Calu3 (cell line): ENCODE data around the gene SLC25A21. TPM values are rescaled to one million over a fixed set of nuclear protein-coding genes. Genes with fewer than 3 reads are reported as not detected.

ENCODE experiments used
- BruUV-seq: library from RNA; stranded (reverse); fragments of 400-500 nt; replicated peaks from 2 replicates; lab custom pipeline; 2021; lab: Mats Ljungman, UMichigan
- CTCF ChIA-PET: fragments of 300-600 bp; sonication (Branson Sonifier 250); formaldehyde crosslinking; loops from one replicate; lab custom pipeline; 2022; ENCODE audit warnings: antibody characterized with exemption; lab: Charles Lee
- DNase-seq: peaks from one replicate; pipeline ENCODE4 v3.0.0; 2022
- H3K27ac Mint-ChIP-seq: one replicate; pipeline ENCODE4 v1.8.0; 2022; ENCODE audit warnings: mixed read lengths; ENCODE audit not compliant: unreplicated experiment
- H3K27me3 Mint-ChIP-seq: one replicate; pipeline ENCODE4 v1.8.0; 2022; ENCODE audit warnings: mixed read lengths; ENCODE audit not compliant: unreplicated experiment
- H3K36me3 Mint-ChIP-seq: one replicate; pipeline ENCODE4 v1.8.0; 2022; ENCODE audit warnings: mild to moderate bottlenecking, moderate library complexity, mixed read lengths; ENCODE audit not compliant: insufficient read depth, unreplicated experiment
- H3K4me1 Mint-ChIP-seq: one replicate; pipeline ENCODE4 v1.8.0; 2022; ENCODE audit warnings: mild to moderate bottlenecking, low read depth, mixed read lengths; ENCODE audit not compliant: unreplicated experiment
- H3K4me3 Mint-ChIP-seq: one replicate; pipeline ENCODE4 v1.8.0; 2022; ENCODE audit warnings: mild to moderate bottlenecking, low read depth, moderate library complexity, mixed read lengths; ENCODE audit not compliant: unreplicated experiment
- H3K9me3 Mint-ChIP-seq: one replicate; pipeline ENCODE4 v1.8.0; 2022; ENCODE audit warnings: low read depth, mixed read lengths; ENCODE audit not compliant: unreplicated experiment
- CTCF ChIP-seq: fragments of 200-600 bp; IDR thresholded peaks from one replicate; pipeline ENCODE4 v1.8.0; 2022; ENCODE audit warnings: antibody characterized with exemption; ENCODE audit not compliant: unreplicated experiment
- intact Hi-C: fragments of 100-400 bp; cut with micrococcal nuclease; formaldehyde crosslinking; loops from one replicate; pipeline ENCODE4 v1.10.0; 2022; ENCODE audit not compliant: unreplicated experiment
- total RNA-seq: library from RNA; stranded (reverse); gene quantifications from 2 replicates; pipeline ENCODE4 v1.2.3, GENCODE V29; 2022

SLC25A21 gene
- total RNA-seq, 1 experiment from 2014 or later: 1.4 TPM

- peaks cover 8% of the 10 kb centered on the region for H3K36me3 Mint-ChIP-seq
- no peak for DNase-seq
- H3K4me3 Mint-ChIP-seq: peak overlapping the region; percentile 66
- no peak for TF ChIP-seq CTCF
- no TSS peak for BruUV-seq
- H3K9me3 Mint-ChIP-seq: no peaks in the 10 kb centered on the region
- intact Hi-C loops: loop anchor here (5.0 kb wide), 1 partner anchor 115 kb away; no protein-coding TSS in a partner anchor
- H3K4me1 Mint-ChIP-seq: peaks cover 20% of the 10 kb centered on the region
- CTCF ChIA-PET: interaction anchor here (0.6 to 1.9 kb wide), 8 partner anchors 9 to 576 kb away, joined by 3 to 10 read pairs (median 4); no protein-coding TSS in a partner anchor
- no peak overlapping the region for H3K27ac Mint-ChIP-seq
- H3K27me3 Mint-ChIP-seq: peaks cover 51% of the 10 kb centered on the region
Observed at GRCh38 chr14:36656687-36657398, 515.6 kb downstream of the SLC25A21 start.

GRCh38 chr14:36655963-36656686, 516.3 kb downstream of the SLC25A21 start:
- intact Hi-C loops: loop anchor here (5.0 kb wide), 1 partner anchor 116 kb away; no protein-coding TSS in a partner anchor
- peak; percentile 86 for DNase-seq
- peaks cover 58% of the 10 kb centered on the region for H3K27me3 Mint-ChIP-seq
- H3K4me3 Mint-ChIP-seq: peak overlapping the region; percentile 66
- peaks cover under 1% of the 10 kb centered on the region for H3K36me3 Mint-ChIP-seq
- peak overlapping the region; percentile 28 for H3K27ac Mint-ChIP-seq
- TF ChIP-seq CTCF: peak; percentile 42
- no TSS peak for BruUV-seq
- no peaks in the 10 kb centered on the region for H3K9me3 Mint-ChIP-seq
- CTCF ChIA-PET: interaction anchor here (0.6 to 1.9 kb wide), 8 partner anchors 8 to 518 kb away, joined by 3 to 10 read pairs (median 4); no protein-coding TSS in a partner anchor
- H3K4me1 Mint-ChIP-seq: peaks cover 13% of the 10 kb centered on the region

GRCh38 chr14:36655571-36655962, 516.8 kb downstream of the SLC25A21 start:
- Mint-ChIP-seq H3K36me3 (no peaks in the 10 kb centered on the region), H3K4me3 (peak overlapping the region; percentile 66), H3K27ac (peak overlapping the region; percentile 28), H3K9me3 (no peaks in the 10 kb centered on the region), H3K27me3 (peaks cover 63% of the 10 kb centered on the region), H3K4me1 (peaks cover 12% of the 10 kb centered on the region)
- CTCF ChIA-PET: interaction anchor here (0.9 to 1.9 kb wide), 7 partner anchors 8 to 518 kb away, joined by 3 to 10 read pairs (median 4); no protein-coding TSS in a partner anchor
- DNase-seq: no peak
- intact Hi-C loops: loop anchor here (5.0 kb wide), 1 partner anchor 117 kb away; no protein-coding TSS in a partner anchor
- no peak for TF ChIP-seq CTCF
- BruUV-seq: no TSS peak

GRCh38 chr14:36654794-36655381, 517.5 kb downstream of the SLC25A21 start:
- no peak for TF ChIP-seq CTCF
- Mint-ChIP-seq H3K27ac (no peak overlapping the region), H3K36me3 (no peaks in the 10 kb centered on the region), H3K4me1 (peaks cover 12% of the 10 kb centered on the region), H3K27me3 (peaks cover 65% of the 10 kb centered on the region), H3K9me3 (no peaks in the 10 kb centered on the region), H3K4me3 (peak overlapping the region; percentile 66)
- CTCF ChIA-PET: no interaction called here
- BruUV-seq: no TSS peak
- no peak for DNase-seq
- intact Hi-C loops: loop anchor here (5.0 kb wide), 1 partner anchor 117 kb away; no protein-coding TSS in a partner anchor
